ENCODE data around the gene ANKRD1. TPM values are rescaled to one million over a fixed set of nuclear protein-coding genes. Genes with fewer than 3 reads are reported as not detected.
"Not testable (repeated sequence)": the region's sequence is repeated elsewhere in the genome, so short reads cannot be mapped to it uniquely, and the experiment has no call there.

The ANKRD1 gene
- total RNA-seq, 2 experiments from 2014 or later: not detected

GRCh38 chr10:90885176-90885575, 35.7 kb downstream of the ANKRD1 start:
- Mint-ChIP-seq H3K9me3 (no peaks in the 10 kb centered on the region), H3K4me1 (no peaks in the 10 kb centered on the region), H3K27me3 (no peaks in the 10 kb centered on the region), H3K4me3 (no peak overlapping the region), H3K27ac (no peak overlapping the region), H3K36me3 (ENCODE audit: low read depth) (peaks cover 33% of the 10 kb centered on the region)
- POLR2A ChIA-PET: no interaction called here
- CTCF ChIA-PET: interaction anchor here (1.6 kb wide), 1 partner anchor 750 kb away, joined by 3 read pairs; no protein-coding TSS in a partner anchor
- DNase-seq: no peak

- no peaks in the 10 kb centered on the region for H3K27me3 Mint-ChIP-seq
Measured at GRCh38 chr10:90884431-90884830, 36.5 kb downstream of the ANKRD1 start.

GRCh38 chr10:90880059-90880719, 40.7 kb downstream of the ANKRD1 start:
- not testable (repeated sequence) for H3K9me3 Mint-ChIP-seq, H3K4me3 Mint-ChIP-seq, DNase-seq, H3K27me3 Mint-ChIP-seq
- Mint-ChIP-seq H3K4me1 (peaks cover 14% of the 10 kb centered on the region), H3K36me3 (ENCODE audit: low read depth) (peaks cover 25% of the 10 kb centered on the region), H3K27ac (peak overlapping the region; percentile 36)
- ChIA-PET CTCF (interaction anchor here (0.6 to 2.2 kb wide), 16 partner anchors 8 to 381 kb away, joined by 3 to 13 read pairs (median 6); partner anchors contain the start of genes HTR7 and RPP30), POLR2A (interaction anchor here (0.7 kb wide), 1 partner anchor 321 kb away, joined by 3 read pairs; no protein-coding TSS in a partner anchor)

More at GRCh38 chr10:90884431-90884830, 36.5 kb downstream of the ANKRD1 start:
- DNase-seq: no peak
- Mint-ChIP-seq H3K27ac (no peak overlapping the region), H3K4me3 (no peak overlapping the region), H3K36me3 (ENCODE audit: low read depth) (peaks cover 34% of the 10 kb centered on the region), H3K4me1 (peaks cover 5% of the 10 kb centered on the region), H3K9me3 (no peaks in the 10 kb centered on the region)
- CTCF ChIA-PET: interaction anchor here (0.6 to 1.6 kb wide), 2 partner anchors 27 to 751 kb away, joined by 3 read pairs; no protein-coding TSS in a partner anchor
- POLR2A ChIA-PET: no interaction called here

GRCh38 chr10:90879062-90879461, 41.8 kb downstream of the ANKRD1 start:
- H3K36me3 Mint-ChIP-seq (ENCODE audit: low read depth): peaks cover 25% of the 10 kb centered on the region
- H3K4me3 Mint-ChIP-seq: no peak overlapping the region
- H3K9me3 Mint-ChIP-seq: no peaks in the 10 kb centered on the region
- peaks cover 19% of the 10 kb centered on the region for H3K4me1 Mint-ChIP-seq
- ChIA-PET POLR2A (no interaction called here), CTCF (interaction anchor here (0.8 to 2.2 kb wide), 15 partner anchors 8 to 382 kb away, joined by 3 to 13 read pairs (median 6); partner anchors contain the start of genes HTR7 and RPP30)
- DNase-seq: no peak
- no peak overlapping the region for H3K27ac Mint-ChIP-seq
- H3K27me3 Mint-ChIP-seq: no peaks in the 10 kb centered on the region

GRCh38 chr10:90872648-90873020, 48.3 kb downstream of the ANKRD1 start:
- peak; percentile 27 for DNase-seq

GRCh38 chr10:90871766-90872647, 48.9 kb downstream of the ANKRD1 start, which contains the start of gene RPP30:
Gene RPP30 (plus strand): TSS chr10:90871974. CDS start chr10:90871987, 13 bp downstream.
- Mint-ChIP-seq H3K4me3 (peak within 1 kb of the TSS; percentile 95), H3K9me3 (peaks cover 8% of the 10 kb centered on the region), H3K36me3 (ENCODE audit: low read depth) (peaks cover 11% of the 10 kb centered on the region), H3K4me1 (peaks cover 33% of the 10 kb centered on the region), H3K27me3 (peaks cover 18% of the 10 kb centered on the region), H3K27ac (peak within 1 kb of the TSS; percentile 83)
- POLR2A ChIA-PET: interaction anchor here (0.7 to 2.7 kb wide), 19 partner anchors 9 to 1171 kb away, joined by 3 to 13 read pairs (median 3); partner anchors contain the start of genes HTR7 and KIF20B
- peak; percentile 86 for DNase-seq
- CTCF ChIA-PET: interaction anchor here (0.5 to 2.3 kb wide), 15 partner anchors 8 to 1228 kb away, joined by 3 to 13 read pairs (median 3); partner anchors contain the start of gene HTR7

More at GRCh38 chr10:90872648-90873020, 48.3 kb downstream of the ANKRD1 start:
- ChIA-PET CTCF (interaction anchor here (0.7 to 1.8 kb wide), 4 partner anchors 10 to 378 kb away, joined by 3 to 4 read pairs (median 4); no protein-coding TSS in a partner anchor), POLR2A (interaction anchor here (0.9 to 2.7 kb wide), 14 partner anchors 9 to 1171 kb away, joined by 3 to 13 read pairs (median 4); partner anchors contain the start of genes HTR7 and KIF20B)
- peaks cover 12% of the 10 kb centered on the region for H3K36me3 Mint-ChIP-seq (ENCODE audit: low read depth)
- peak overlapping the region; percentile 95 for H3K4me3 Mint-ChIP-seq
- H3K27me3 Mint-ChIP-seq: peaks cover 13% of the 10 kb centered on the region
- peak overlapping the region; percentile 83 for H3K27ac Mint-ChIP-seq
- H3K9me3 Mint-ChIP-seq: peaks cover 8% of the 10 kb centered on the region
- H3K4me1 Mint-ChIP-seq: peaks cover 33% of the 10 kb centered on the region

GRCh38 chr10:90871279-90871765, 49.6 kb downstream of the ANKRD1 start:
- Mint-ChIP-seq H3K36me3 (ENCODE audit: low read depth) (peaks cover 4% of the 10 kb centered on the region), H3K4me3 (peak overlapping the region; percentile 95), H3K4me1 (peaks cover 33% of the 10 kb centered on the region), H3K9me3 (peaks cover 8% of the 10 kb centered on the region), H3K27ac (peak overlapping the region; percentile 83), H3K27me3 (peaks cover 23% of the 10 kb centered on the region)
- peak; percentile 52 for DNase-seq
- ChIA-PET POLR2A (interaction anchor here (0.7 to 2.7 kb wide), 13 partner anchors 10 to 1170 kb away, joined by 3 to 13 read pairs (median 4); partner anchors contain the start of genes HTR7 and KIF20B), CTCF (interaction anchor here (0.5 to 2.3 kb wide), 14 partner anchors 9 to 1228 kb away, joined by 3 to 13 read pairs (median 4); partner anchors contain the start of gene HTR7)

GRCh38 chr10:90866050-90866598, 54.8 kb downstream of the ANKRD1 start:
- Mint-ChIP-seq H3K9me3 (peaks cover 8% of the 10 kb centered on the region), H3K36me3 (ENCODE audit: low read depth) (no peaks in the 10 kb centered on the region), H3K27ac (no peak overlapping the region), H3K4me1 (peaks cover 9% of the 10 kb centered on the region), H3K4me3 (no peak overlapping the region), H3K27me3 (peaks cover 57% of the 10 kb centered on the region)
- CTCF ChIA-PET: interaction anchor here (0.7 to 1.5 kb wide), 6 partner anchors 9 to 118 kb away, joined by 3 to 8 read pairs (median 4); partner anchors contain the start of gene HTR7
- POLR2A ChIA-PET: no interaction called here
- no peak for DNase-seq

GRCh38 chr10:90865401-90865800, 55.5 kb downstream of the ANKRD1 start:
- Mint-ChIP-seq H3K4me3 (no peak overlapping the region), H3K9me3 (peaks cover 8% of the 10 kb centered on the region), H3K27ac (no peak overlapping the region), H3K36me3 (ENCODE audit: low read depth) (no peaks in the 10 kb centered on the region), H3K27me3 (peaks cover 62% of the 10 kb centered on the region), H3K4me1 (peaks cover 1% of the 10 kb centered on the region)
- CTCF ChIA-PET: interaction anchor here (0.7 to 1.8 kb wide), 8 partner anchors 8 to 117 kb away, joined by 3 to 8 read pairs (median 4); partner anchors contain the start of gene HTR7
- DNase-seq: no peak
- POLR2A ChIA-PET: no interaction called here

- Mint-ChIP-seq H3K27ac (no peak overlapping the region), H3K36me3 (ENCODE audit: low read depth) (no peaks in the 10 kb centered on the region), H3K27me3 (peaks cover 70% of the 10 kb centered on the region), H3K4me1 (peaks cover 15% of the 10 kb centered on the region), H3K9me3 (no peaks in the 10 kb centered on the region), H3K4me3 (no peak overlapping the region)
- no peak for DNase-seq
- ChIA-PET POLR2A (interaction anchor here (1.1 kb wide), 1 partner anchor 10 kb away, joined by 5 read pairs; no protein-coding TSS in a partner anchor), CTCF (interaction anchor here (0.8 to 1.5 kb wide), 5 partner anchors 9 to 112 kb away, joined by 3 to 4 read pairs (median 3); no protein-coding TSS in a partner anchor)
Measured at GRCh38 chr10:90862908-90863514, 57.9 kb downstream of the ANKRD1 start.

Data from activated CD4-positive, alpha-beta memory T cell treated with anti-CD3 and anti-CD28 coated beads, Interleukin-2, amount 10 ng/mL, durations not matched to agents 7 days and 5 days (primary cell).